Fibroblast of the aortic adventitia (primary cell): ENCODE results near the gene SMYD1. TPM values are rescaled to one million over a fixed set of nuclear protein-coding genes. Genes with fewer than 3 reads are reported as not detected.

Experiments used
- DNase-seq: peaks from one replicate; pipeline ENCODE4 v3.0.0-alpha.2; 2010; ENCODE audit warnings: low read depth
- H3K4me3 ChIP-seq: 2 replicates; pipeline ENCODE4 v1.5.1; 2011; ENCODE audit warnings: low read depth, mild to moderate bottlenecking, control low read depth, low read length, moderate library complexity
- CTCF ChIP-seq: IDR thresholded peaks from 2 replicates; pipeline ENCODE4 v1.5.1; 2011; ENCODE audit warnings: mild to moderate bottlenecking, low read length, control low read depth, inconsistent platforms; ENCODE audit not compliant: insufficient read depth
- total RNA-seq: library from RNA; depleted of rRNA; stranded (reverse); fragments of >200 nt; gene quantifications from 2 replicates; pipeline ENCODE4 v1.2.3, GENCODE V29; 2012; ENCODE audit warnings: low replicate concordance

SMYD1 gene
- total RNA-seq, 1 donor: not detected

GRCh38 chr2:88097891-88098557 is 30.4 kb downstream of the SMYD1 start:
- DNase-seq: no peak
- no peak for TF ChIP-seq CTCF
- no peak overlapping the region for H3K4me3 ChIP-seq

- DNase-seq: no peak
- H3K4me3 ChIP-seq: no peak overlapping the region
- no peak for TF ChIP-seq CTCF
Measured at GRCh38 chr2:88098558-88098900, 30.9 kb downstream of the SMYD1 start.

- no peak for TF ChIP-seq CTCF
- H3K4me3 ChIP-seq: no peak overlapping the region
- peak; percentile 32 for DNase-seq
Measured at GRCh38 chr2:88099798-88100488, 32.3 kb downstream of the SMYD1 start.

- TF ChIP-seq CTCF: no peak
- DNase-seq: no peak
- no peak overlapping the region for H3K4me3 ChIP-seq
Measured at GRCh38 chr2:88100489-88100858, 32.8 kb downstream of the SMYD1 start.

GRCh38 chr2:88108796-88109195 is 41.2 kb downstream of the SMYD1 start:
- no peak for DNase-seq
- H3K4me3 ChIP-seq: no peak overlapping the region
- no peak for TF ChIP-seq CTCF

GRCh38 chr2:88110830-88111229 is 43.2 kb downstream of the SMYD1 start:
- H3K4me3 ChIP-seq: no peak overlapping the region
- TF ChIP-seq CTCF: no peak
- no peak for DNase-seq
